Thoracic aorta (tissue), 2 donors: Measurements from ENCODE around the gene SYNDIG1. TPM values are rescaled to one million over a fixed set of nuclear protein-coding genes. Genes with fewer than 3 reads are reported as not detected.

Source experiments
- ATAC-seq: fragments of 150-250 bp; one replicate; pipeline ENCODE4 v1.8.0; 2017; ENCODE audit warnings: low read depth; ENCODE audit not compliant: insufficient number of reproducible peaks, low FRiP score
- DNase-seq: peaks from one replicate; pipeline ENCODE4 v3.0.0-alpha.2; 2020; ENCODE audit warnings: low spot score
- H3K27ac ChIP-seq, 2 donors: fragments of 200-600 bp; sonication (generic); 1 replicate in 1 of 2; 2 replicates in 1 of 2; pipeline ENCODE4 v1.5.1; 2016; ENCODE audit warnings: mild to moderate bottlenecking in 2 of 2, moderate library complexity in 2 of 2
- H3K27me3 ChIP-seq: fragments of 200-600 bp; sonication (generic); replicated peaks from 2 replicates; pipeline ENCODE4 v1.6.0; 2016; ENCODE audit warnings: mild to moderate bottlenecking; ENCODE audit not compliant: insufficient read depth
- H3K36me3 ChIP-seq: fragments of 200-600 bp; sonication (generic); one replicate; pipeline ENCODE4 v1.5.1; 2016
- H3K4me1 ChIP-seq, 2 donors: fragments of 200-600 bp; sonication (generic); 1 replicate in 1 of 2; 2 replicates in 1 of 2; pipeline versions ENCODE4 v1.5.1 to v1.6.0; 2016; ENCODE audit warnings: low read depth in 2 of 2, mild to moderate bottlenecking in 1 of 2; ENCODE audit not compliant: control insufficient read depth in 1 of 2
- H3K4me3 ChIP-seq: fragments of 200-600 bp; sonication (generic); 2 replicates; pipeline ENCODE4 v1.5.1; 2016; ENCODE audit warnings: mild to moderate bottlenecking
- H3K9me3 ChIP-seq: fragments of 200-600 bp; sonication (generic); 2 replicates; pipeline ENCODE4 v1.5.1; 2016
- CTCF ChIP-seq: fragments of 200-600 bp; sonication (generic); IDR thresholded peaks from one replicate; pipeline ENCODE4 v1.5.1; 2019; ENCODE audit warnings: antibody characterized with exemption
- total RNA-seq, 2 donors: library from RNA; depleted of rRNA; stranded (reverse); fragments of >200 nt; gene quantifications; one replicate each; pipeline versions ENCODE4 v1.1.0 to v1.2.3, GENCODE V29; 2016

The SYNDIG1 gene
- total RNA-seq, 2 donors from 2014 or later = 1.8 to 5.4 TPM

GRCh38 chr20:24565835-24566351 lies 96.5 kb downstream of the SYNDIG1 start:
- H3K27ac ChIP-seq = no peak overlapping the region
- no peaks in the 10 kb centered on the region for H3K36me3 ChIP-seq
- H3K4me3 ChIP-seq = no peak overlapping the region
- DNase-seq (no peak), ATAC-seq (no peak)
- H3K4me1 ChIP-seq = no peaks in the 10 kb centered on the region
- TF ChIP-seq CTCF = no peak
- H3K27me3 ChIP-seq = no peaks in the 10 kb centered on the region
- no peaks in the 10 kb centered on the region for H3K9me3 ChIP-seq

- Histone ChIP-seq H3K27ac (no peak overlapping the region), H3K4me3 (no peak overlapping the region), H3K36me3 (no peaks in the 10 kb centered on the region), H3K4me1 (no peaks in the 10 kb centered on the region), H3K27me3 (no peaks in the 10 kb centered on the region), H3K9me3 (no peaks in the 10 kb centered on the region)
- DNase-seq (no peak), ATAC-seq (no peak)
- TF ChIP-seq CTCF = no peak
These were observed 97.2 kb downstream of the SYNDIG1 start for GRCh38 chr20:24566656-24567055.

- DNase-seq (no peak), ATAC-seq (no peak)
- H3K36me3 ChIP-seq = no peaks in the 10 kb centered on the region
- TF ChIP-seq CTCF = no peak
- no peak overlapping the region for H3K4me3 ChIP-seq
- H3K27ac ChIP-seq = no peak overlapping the region
- H3K9me3 ChIP-seq = no peaks in the 10 kb centered on the region
- no peaks in the 10 kb centered on the region for H3K4me1 ChIP-seq
- H3K27me3 ChIP-seq = no peaks in the 10 kb centered on the region
These were observed 98.1 kb downstream of the SYNDIG1 start for GRCh38 chr20:24567508-24567907.

GRCh38 chr20:24568842-24569241 lies 99.4 kb downstream of the SYNDIG1 start:
- ATAC-seq (no peak), DNase-seq (no peak)
- H3K4me3 ChIP-seq = no peak overlapping the region
- no peak overlapping the region for H3K27ac ChIP-seq
- H3K9me3 ChIP-seq = no peaks in the 10 kb centered on the region
- H3K27me3 ChIP-seq = no peaks in the 10 kb centered on the region
- no peaks in the 10 kb centered on the region for H3K36me3 ChIP-seq
- no peaks in the 10 kb centered on the region for H3K4me1 ChIP-seq
- no peak for TF ChIP-seq CTCF

- Histone ChIP-seq H3K36me3 (no peaks in the 10 kb centered on the region), H3K4me3 (no peak overlapping the region), H3K4me1 (no peaks in the 10 kb centered on the region), H3K27ac (no peak overlapping the region), H3K9me3 (no peaks in the 10 kb centered on the region), H3K27me3 (no peaks in the 10 kb centered on the region)
- ATAC-seq = no peak
- no peak for DNase-seq
- TF ChIP-seq CTCF = no peak
These were observed 101.7 kb downstream of the SYNDIG1 start for GRCh38 chr20:24571159-24571558.
